Esophagus squamous epithelium (tissue), 4 donors: Measurements from ENCODE around the gene MAP2K7.

Experiments used
- POLR2A ChIP-seq, 4 donors: fragments of 450-650 bp; IDR thresholded peaks; one replicate each; pipeline ENCODE4 v1.6.1; 2017; ENCODE audit warnings: antibody characterized with exemption in 4 of 4, mild to moderate bottlenecking in 4 of 4, moderate library complexity in 3 of 4
- TF ChIP-seq, protein P1 (sequence below), 6 experiments: fragments of 450-650 bp in 4 of 6; fragments of 200-600 bp in 2 of 6; sonication (generic) in 2 of 6; IDR thresholded peaks; one replicate each; pipeline ENCODE4 v1.5.1; 2016 to 2019; ENCODE audit warnings: antibody characterized with exemption in 6 of 6, mild to moderate bottlenecking in 4 of 6, moderate library complexity in 4 of 6

DNA sequence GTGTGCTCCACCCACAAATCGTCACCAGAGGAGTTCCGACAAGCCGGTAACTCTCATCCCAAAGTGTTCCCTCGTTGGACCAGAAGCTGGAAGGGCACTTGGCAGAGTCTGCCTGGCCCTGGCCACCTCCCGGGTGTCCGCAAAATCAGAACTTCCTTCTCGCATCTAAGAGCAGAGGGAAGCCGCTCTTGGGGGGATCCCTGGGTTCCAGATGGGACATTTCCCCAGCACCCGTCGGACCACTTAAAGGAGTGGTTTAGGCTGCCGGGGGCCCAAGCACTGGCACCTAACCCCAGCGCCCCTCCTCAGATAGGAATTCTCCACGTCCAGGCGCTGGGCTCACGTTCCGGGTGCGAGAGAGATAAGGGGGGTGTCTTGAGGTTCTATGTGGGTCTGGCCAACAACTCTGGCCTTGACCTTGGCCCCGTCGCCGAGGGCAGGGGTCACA lies 857 bp upstream of the MAP2K7 start:
- TF ChIP-seq, protein P1, sequence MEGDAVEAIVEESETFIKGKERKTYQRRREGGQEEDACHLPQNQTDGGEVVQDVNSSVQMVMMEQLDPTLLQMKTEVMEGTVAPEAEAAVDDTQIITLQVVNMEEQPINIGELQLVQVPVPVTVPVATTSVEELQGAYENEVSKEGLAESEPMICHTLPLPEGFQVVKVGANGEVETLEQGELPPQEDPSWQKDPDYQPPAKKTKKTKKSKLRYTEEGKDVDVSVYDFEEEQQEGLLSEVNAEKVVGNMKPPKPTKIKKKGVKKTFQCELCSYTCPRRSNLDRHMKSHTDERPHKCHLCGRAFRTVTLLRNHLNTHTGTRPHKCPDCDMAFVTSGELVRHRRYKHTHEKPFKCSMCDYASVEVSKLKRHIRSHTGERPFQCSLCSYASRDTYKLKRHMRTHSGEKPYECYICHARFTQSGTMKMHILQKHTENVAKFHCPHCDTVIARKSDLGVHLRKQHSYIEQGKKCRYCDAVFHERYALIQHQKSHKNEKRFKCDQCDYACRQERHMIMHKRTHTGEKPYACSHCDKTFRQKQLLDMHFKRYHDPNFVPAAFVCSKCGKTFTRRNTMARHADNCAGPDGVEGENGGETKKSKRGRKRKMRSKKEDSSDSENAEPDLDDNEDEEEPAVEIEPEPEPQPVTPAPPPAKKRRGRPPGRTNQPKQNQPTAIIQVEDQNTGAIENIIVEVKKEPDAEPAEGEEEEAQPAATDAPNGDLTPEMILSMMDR (IDR thresholded peaks at IDR 0.05), result no peak
- TF ChIP-seq POLR2A (IDR thresholded peaks at IDR 0.05), result no peak
